ENCODE results near the gene SEMA4A.
"Not testable (repeated sequence)": the region's sequence is repeated elsewhere in the genome, so short reads cannot be mapped to it uniquely, and the experiment has no call there.

Gene SEMA4A

GRCh38 chr1:156194300-156194652, 40.9 kb downstream of the SEMA4A start:
- no peak for DNase-seq (ENCODE audit: low read depth in 2 of 2)

GRCh38 chr1:156195853-156196252, 42.5 kb downstream of the SEMA4A start:
- no peak for DNase-seq (ENCODE audit: low read depth in 2 of 2)

- no peak for DNase-seq (ENCODE audit: low read depth in 2 of 2)
Measured at GRCh38 chr1:156196445-156196844, 43.1 kb downstream of the SEMA4A start.

- DNase-seq (ENCODE audit: low read depth in 2 of 2): no peak
Measured at GRCh38 chr1:156198831-156199349, 45.5 kb downstream of the SEMA4A start.

GRCh38 chr1:156200044-156200443, 46.7 kb downstream of the SEMA4A start:
- no peak for DNase-seq (ENCODE audit: low read depth in 2 of 2)

GRCh38 chr1:156203331-156203730, 49.9 kb downstream of the SEMA4A start:
- no peak for DNase-seq (ENCODE audit: low read depth in 2 of 2)

GRCh38 chr1:156204686-156205085, 51.3 kb downstream of the SEMA4A start:
- DNase-seq (ENCODE audit: low read depth in 2 of 2): no peak

GRCh38 chr1:156211243-156211642, 57.9 kb downstream of the SEMA4A start:
- DNase-seq (ENCODE audit: low read depth in 2 of 2): no peak

GRCh38 chr1:156212130-156212529, 58.7 kb downstream of the SEMA4A start:
- no peak for DNase-seq (ENCODE audit: low read depth in 2 of 2)

GRCh38 chr1:156212833-156213643, 59.7 kb downstream of the SEMA4A start, which contains the start of gene PMF1:
TSS of gene PMF1 (plus strand) at chr1:156213007. CDS start at chr1:156213016, 9 bp downstream.
- peak; percentile 93 to 94 for DNase-seq (ENCODE audit: low read depth in 2 of 2)

- DNase-seq (ENCODE audit: low read depth in 2 of 2): no peak
Measured at GRCh38 chr1:156213644-156213966, 60.2 kb downstream of the SEMA4A start.

- no peak for DNase-seq (ENCODE audit: low read depth in 2 of 2)
Measured at GRCh38 chr1:156214024-156214748, 60.8 kb downstream of the SEMA4A start.

- DNase-seq (ENCODE audit: low read depth in 2 of 2): not testable (repeated sequence)
Measured at GRCh38 chr1:156216361-156217086, 63.1 kb downstream of the SEMA4A start.

- peak in 1 of 2 donors; percentile 46 for DNase-seq (ENCODE audit: low read depth in 2 of 2)
Measured at GRCh38 chr1:156217871-156218270, 64.5 kb downstream of the SEMA4A start.

GRCh38 chr1:156220226-156220625, 66.8 kb downstream of the SEMA4A start:
- DNase-seq (ENCODE audit: low read depth in 2 of 2): no peak

- DNase-seq (ENCODE audit: low read depth in 2 of 2): no peak
Measured at GRCh38 chr1:156221986-156222692, 68.8 kb downstream of the SEMA4A start.

- DNase-seq (ENCODE audit: low read depth in 2 of 2): no peak
Measured at GRCh38 chr1:156225677-156226014, 72.3 kb downstream of the SEMA4A start.

- DNase-seq (ENCODE audit: low read depth in 2 of 2): no peak
Measured at GRCh38 chr1:156226116-156226538, 72.7 kb downstream of the SEMA4A start.

GRCh38 chr1:156226782-156227181, 73.4 kb downstream of the SEMA4A start:
- no peak for DNase-seq (ENCODE audit: low read depth in 2 of 2)
